GM12892 (cell line): ENCODE measurements around the gene ATP8A2.

Experiments used
- POLR2A ChIP-seq: IDR thresholded peaks from 2 replicates; pipeline ENCODE4 v1.6.1; 2011; ENCODE audit warnings: low read depth, low read length, control low read depth
- POLR2AphosphoS5 ChIP-seq: IDR thresholded peaks from 2 replicates; pipeline ENCODE4 v1.6.1; 2011; ENCODE audit warnings: low read depth, low read length, control low read depth
- TAF1 ChIP-seq: IDR thresholded peaks from 2 replicates; pipeline ENCODE4 v1.6.1; 2011; ENCODE audit warnings: low read depth, mild to moderate bottlenecking, control low read depth, low read length, borderline replicate concordance

DNA sequence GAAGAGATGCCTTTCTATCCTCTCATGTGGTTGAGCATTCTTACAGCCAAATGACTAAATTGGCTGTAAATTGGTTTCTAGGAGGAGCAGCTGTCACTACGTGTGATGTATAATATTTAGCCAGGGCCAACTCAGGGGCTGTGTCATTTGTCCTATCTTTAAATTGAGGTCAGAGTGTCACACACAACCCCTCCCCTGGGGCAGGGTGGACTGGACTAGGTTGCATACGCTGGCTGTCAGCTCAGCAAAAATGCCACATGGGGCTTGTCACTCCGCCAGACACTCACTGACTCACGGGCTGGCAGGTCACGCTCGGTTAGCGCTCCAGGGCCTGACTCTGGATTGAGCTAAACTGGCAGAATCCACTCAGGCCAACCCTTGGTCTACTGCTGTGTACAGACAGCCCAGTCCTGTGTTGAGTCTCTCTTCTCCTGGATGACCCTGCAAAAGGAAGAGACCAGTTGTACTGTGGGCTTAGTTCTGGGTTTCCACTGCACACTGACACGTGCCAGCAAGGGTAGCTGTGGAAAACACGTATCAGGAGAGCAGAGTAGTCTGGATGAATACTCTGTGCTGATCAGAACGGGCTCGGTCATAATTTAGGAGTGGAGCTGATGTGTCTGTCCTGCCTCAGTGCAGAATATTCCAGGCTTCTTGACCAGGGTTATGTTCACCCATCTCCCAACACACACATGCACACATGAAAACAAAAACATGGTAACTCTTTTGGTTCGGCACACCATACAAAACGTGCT is 650.9 kb downstream of the ATP8A2 start:
- TF ChIP-seq POLR2AphosphoS5 (no peak), POLR2A (no peak), TAF1 (no peak)
